ENCODE measurements around the gene CIDEC. TPM values are rescaled to one million over a fixed set of nuclear protein-coding genes. Genes with fewer than 3 reads are reported as not detected.

CIDEC gene
- total and polyA plus RNA-seq, 4 donors = 0.28 to 4.2 (median 0.59) TPM; not detected in 1

GRCh38 chr3:9862391-9863057 is 17.5 kb downstream of the CIDEC start:
- TF ChIP-seq GABPA (IDR thresholded peaks at IDR 0.05 in 1 of 2, conservative IDR thresholded peaks at IDR 0.05 in 1 of 2) (no peak), RXRA (IDR thresholded peaks at IDR 0.05) (no peak), RAD21 (IDR thresholded peaks at IDR 0.05) (peak; percentile 54 to 76), JUND (IDR thresholded peaks at IDR 0.05) (no peak), FOXA2 (IDR thresholded peaks at IDR 0.05) (no peak), YY1 (IDR thresholded peaks at IDR 0.05) (no peak), SP1 (IDR thresholded peaks at IDR 0.05) (no peak), HNF4A (conservative IDR thresholded peaks at IDR 0.05) (no peak), TAF1 (conservative IDR thresholded peaks at IDR 0.05) (no peak), FOXA1 (IDR thresholded peaks at IDR 0.05) (no peak), MAX (IDR thresholded peaks at IDR 0.05) (no peak), HNF4G (IDR thresholded peaks at IDR 0.05) (no peak), CTCF (IDR thresholded peaks at IDR 0.05; ENCODE audit: low read depth, low read length, missing input control) (peak; percentile 30), REST (IDR thresholded peaks at IDR 0.05) (no peak), NR2F2 (IDR thresholded peaks at IDR 0.05) (no peak), ATF3 (IDR thresholded peaks at IDR 0.05) (no peak)
- peak; percentile 59 for DNase-seq (ENCODE audit: low spot score)
- H3K27me3 ChIP-seq (ENCODE audit: control insufficient read depth in 4 of 4, insufficient read depth in 4 of 4, low read length in 3 of 4) = no peaks in the 10 kb centered on the region
- no peak overlapping the region for H3K9ac ChIP-seq (ENCODE audit: low read depth in 1 of 2, low read length in 2 of 2)
- no peaks in the 10 kb centered on the region for H3K9me3 ChIP-seq (ENCODE audit: control insufficient read depth in 4 of 4, low read length in 3 of 4)
- 12% methylated on average over 45 of the region's 45 CpGs for WGBS
- no peaks in the 10 kb centered on the region for H3K36me3 ChIP-seq (ENCODE audit: control insufficient read depth in 4 of 4, insufficient read depth in 3 of 4, low read depth in 1 of 4, low read length in 3 of 4)
- peak overlapping the region in 2 of 3 donors; percentile 43 to 52 for H3K4me3 ChIP-seq (ENCODE audit: low read depth in 1 of 3, low read length in 3 of 3)
- H3K27ac ChIP-seq (ENCODE audit: low read depth in 1 of 2, low read length in 2 of 2) = no peak overlapping the region
- peaks cover 0 to 8% (median 3%) of the 10 kb centered on the region in 4 donors for H3K4me1 ChIP-seq (ENCODE audit: control insufficient read depth in 4 of 4, insufficient read depth in 4 of 4, low read length in 3 of 4)

GRCh38 chr3:9861626-9862130 is 18.4 kb downstream of the CIDEC start:
- no peak overlapping the region for H3K27ac ChIP-seq (ENCODE audit: low read depth in 1 of 2, low read length in 2 of 2)
- 90% methylated on average over 5 of the region's 5 CpGs for WGBS
- H3K4me1 ChIP-seq (ENCODE audit: control insufficient read depth in 4 of 4, insufficient read depth in 4 of 4, low read length in 3 of 4) = peaks cover 0 to 8% (median 3%) of the 10 kb centered on the region in 4 donors
- no peaks in the 10 kb centered on the region for H3K36me3 ChIP-seq (ENCODE audit: control insufficient read depth in 4 of 4, insufficient read depth in 3 of 4, low read depth in 1 of 4, low read length in 3 of 4)
- H3K9ac ChIP-seq (ENCODE audit: low read depth in 1 of 2, low read length in 2 of 2) = no peak overlapping the region
- H3K4me3 ChIP-seq (ENCODE audit: low read depth in 1 of 3, low read length in 3 of 3) = no peak overlapping the region
- DNase-seq (ENCODE audit: low spot score) = no peak
- no peaks in the 10 kb centered on the region for H3K27me3 ChIP-seq (ENCODE audit: control insufficient read depth in 4 of 4, insufficient read depth in 4 of 4, low read length in 3 of 4)
- H3K9me3 ChIP-seq (ENCODE audit: control insufficient read depth in 4 of 4, low read length in 3 of 4) = no peaks in the 10 kb centered on the region
- TF ChIP-seq HNF4A (conservative IDR thresholded peaks at IDR 0.05) = no peak
- no peak for TF ChIP-seq CTCF (IDR thresholded peaks at IDR 0.05; ENCODE audit: low read depth, low read length, missing input control)
- TF ChIP-seq RXRA (IDR thresholded peaks at IDR 0.05) = no peak
- no peak for TF ChIP-seq YY1 (IDR thresholded peaks at IDR 0.05)
- no peak for TF ChIP-seq GABPA (IDR thresholded peaks at IDR 0.05 in 1 of 2, conservative IDR thresholded peaks at IDR 0.05 in 1 of 2)
- TF ChIP-seq FOXA1 (IDR thresholded peaks at IDR 0.05) = no peak
- TF ChIP-seq FOXA2 (IDR thresholded peaks at IDR 0.05) = no peak
- TF ChIP-seq ATF3 (IDR thresholded peaks at IDR 0.05) = no peak
- TF ChIP-seq MAX (IDR thresholded peaks at IDR 0.05) = no peak
- TF ChIP-seq ZBTB33 (IDR thresholded peaks at IDR 0.05) = no peak
- no peak for TF ChIP-seq SP1 (IDR thresholded peaks at IDR 0.05)
- no peak for TF ChIP-seq HNF4G (IDR thresholded peaks at IDR 0.05)
- TF ChIP-seq TAF1 (conservative IDR thresholded peaks at IDR 0.05) = no peak

All from liver (tissue), 9 donors.